ENCODE measurements around the gene MVK.

- TF ChIP-seq CTCF (IDR thresholded peaks at IDR 0.05; ENCODE audit: poor library complexity) = no peak
- no peak for TF ChIP-seq EZH2 (IDR thresholded peaks at IDR 0.05; ENCODE audit: borderline replicate concordance)
Measured at GRCh38 chr12:109607618-109608017, 34.0 kb downstream of the MVK start.
